Ishikawa (cell line): ENCODE data around the gene KDM4B.

Experiments
- CEBPB ChIP-seq: IDR thresholded peaks from 2 replicates; pipeline ENCODE4 v1.6.1; 2012
- CREB1 ChIP-seq: IDR thresholded peaks from 2 replicates; pipeline ENCODE4 v1.6.1; 2012; ENCODE audit warnings: low read depth
- EGR1 ChIP-seq: IDR thresholded peaks from 2 replicates; pipeline ENCODE4 v1.6.1; 2012
- EP300 ChIP-seq: IDR thresholded peaks from 2 replicates; pipeline ENCODE4 v1.6.1; 2012; ENCODE audit warnings: borderline replicate concordance
- FOXM1 ChIP-seq: IDR thresholded peaks from 2 replicates; pipeline ENCODE4 v1.6.1; 2012; ENCODE audit warnings: low read depth, borderline replicate concordance
- MAX ChIP-seq: IDR thresholded peaks from 2 replicates; pipeline ENCODE4 v1.6.1; 2012
- NFIC ChIP-seq: IDR thresholded peaks from 2 replicates; pipeline ENCODE4 v1.6.1; 2012
- RAD21 ChIP-seq: IDR thresholded peaks from 2 replicates; pipeline ENCODE4 v1.6.1; 2012; ENCODE audit warnings: low read depth
- REST ChIP-seq: IDR thresholded peaks from 2 replicates; pipeline ENCODE4 v1.6.1; 2012; ENCODE audit warnings: low read depth, mild to moderate bottlenecking
- TAF1 ChIP-seq: IDR thresholded peaks from 2 replicates; pipeline ENCODE4 v1.6.1; 2012; ENCODE audit warnings: low read depth, mild to moderate bottlenecking
- TCF12 ChIP-seq: IDR thresholded peaks from 2 replicates; pipeline ENCODE4 v1.6.1; 2012; ENCODE audit warnings: low read depth
- TEAD4 ChIP-seq: IDR thresholded peaks from 2 replicates; pipeline ENCODE4 v1.6.1; 2012
- USF1 ChIP-seq: IDR thresholded peaks from 2 replicates; pipeline ENCODE4 v1.6.1; 2012
- YY1 ChIP-seq: IDR thresholded peaks from 2 replicates; pipeline ENCODE4 v1.6.1; 2012; ENCODE audit warnings: low read depth
- ZBTB7A ChIP-seq: IDR thresholded peaks from 2 replicates; pipeline ENCODE4 v1.6.1; 2012; ENCODE audit warnings: low read depth

KDM4B gene

GRCh38 chr19:5080030-5080654 lies 111.2 kb downstream of the KDM4B start:
- TF ChIP-seq EP300 (no peak), ZBTB7A (no peak), FOXM1 (no peak), CREB1 (no peak), REST (no peak), NFIC (no peak), TEAD4 (no peak), MAX (no peak), YY1 (no peak)

- no peak for TF ChIP-seq RAD21
- TF ChIP-seq TCF12 = no peak
- TF ChIP-seq CEBPB = no peak
- no peak for TF ChIP-seq USF1
- no peak for TF ChIP-seq YY1
- TF ChIP-seq ZBTB7A = no peak
- TF ChIP-seq EP300 = no peak
- TF ChIP-seq MAX = no peak
- TF ChIP-seq TAF1 = no peak
- TF ChIP-seq EGR1 = no peak
- TF ChIP-seq NFIC = no peak
- no peak for TF ChIP-seq TEAD4
These were observed 111.9 kb downstream of the KDM4B start for GRCh38 chr19:5080809-5081208.

DNA sequence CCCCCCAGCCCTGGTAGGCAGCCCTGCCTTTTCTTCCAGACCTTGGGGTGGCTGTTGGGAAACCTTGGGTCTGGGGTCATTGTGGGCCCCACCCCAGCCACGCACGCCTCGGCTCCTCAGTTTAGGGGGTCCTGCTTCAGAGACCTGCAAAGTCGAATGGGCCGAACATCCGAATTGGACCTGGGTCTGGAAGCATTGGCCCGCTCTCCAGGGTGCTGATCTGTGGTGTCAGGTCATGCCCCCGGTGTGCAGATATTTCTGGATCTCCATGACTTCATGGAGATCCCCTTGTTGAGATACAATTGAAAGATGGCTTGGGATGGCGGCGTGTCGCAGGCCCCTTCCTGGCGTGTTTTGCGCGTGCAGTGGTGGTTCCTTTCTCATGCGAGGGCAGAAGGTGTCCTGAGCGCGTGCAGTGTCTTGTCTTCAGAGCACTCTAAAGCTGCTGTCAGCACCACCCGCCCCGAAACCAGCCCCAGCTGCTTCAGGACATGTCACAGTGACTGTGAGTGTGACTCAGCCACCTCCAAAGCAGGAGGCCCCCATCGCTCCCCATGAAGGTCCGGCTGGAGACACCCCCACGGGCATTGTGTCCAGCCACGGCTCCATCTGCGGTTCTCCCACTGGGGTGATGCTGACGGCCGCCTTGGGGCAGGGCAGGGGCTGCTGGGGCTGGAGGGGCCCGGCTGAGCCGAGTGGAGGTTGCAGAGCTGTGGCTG lies 112.7 kb downstream of the KDM4B start:
- no peak for TF ChIP-seq YY1
- TF ChIP-seq RAD21 = no peak
- TF ChIP-seq REST = peak; percentile 77

DNA sequence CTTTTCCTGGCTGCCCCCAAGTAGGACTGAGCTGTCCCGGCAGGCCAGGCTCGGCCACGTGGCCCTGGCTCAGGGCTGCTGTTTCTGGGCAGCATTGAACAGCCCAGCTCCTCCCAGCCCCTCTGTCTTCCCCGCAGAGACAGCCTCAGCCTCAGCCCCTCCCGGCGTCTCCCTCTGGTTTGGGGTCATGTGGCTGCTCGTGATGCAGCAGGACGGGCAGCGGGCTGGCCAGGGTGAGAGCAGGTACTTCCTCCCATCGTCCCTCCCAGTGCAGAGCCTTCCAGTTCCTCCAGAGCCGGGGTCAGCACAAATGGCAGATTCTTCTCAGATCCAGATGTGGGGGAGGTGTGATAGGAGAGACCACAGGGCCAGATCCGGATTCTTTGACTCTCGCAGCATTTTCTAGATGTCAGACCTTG lies 114.6 kb downstream of the KDM4B start:
- TF ChIP-seq TEAD4 = no peak
- no peak for TF ChIP-seq EGR1
- TF ChIP-seq USF1 = no peak
- no peak for TF ChIP-seq NFIC
- no peak for TF ChIP-seq REST
- no peak for TF ChIP-seq YY1
- no peak for TF ChIP-seq FOXM1
- TF ChIP-seq CREB1 = no peak
- TF ChIP-seq CEBPB = no peak
- TF ChIP-seq RAD21 = no peak
- no peak for TF ChIP-seq TCF12
- TF ChIP-seq TAF1 = no peak
- no peak for TF ChIP-seq ZBTB7A
- TF ChIP-seq MAX = no peak
